Fibroblast of villous mesenchyme (primary cell): ENCODE measurements around the gene PRRG3. TPM values are rescaled to one million over a fixed set of nuclear protein-coding genes. Genes with fewer than 3 reads are reported as not detected.

Source experiments
- DNase-seq: peaks from one replicate; pipeline ENCODE4 v3.0.0-alpha.2; 2010; ENCODE audit warnings: low read depth
- H3K4me3 ChIP-seq: 2 replicates; pipeline ENCODE4 v1.5.1; 2011; ENCODE audit warnings: low read depth, mild to moderate bottlenecking, low read length
- CTCF ChIP-seq: IDR thresholded peaks from 2 replicates; pipeline ENCODE4 v1.5.1; 2012; ENCODE audit warnings: low read depth, mild to moderate bottlenecking, low read length; ENCODE audit not compliant: insufficient read depth
- total RNA-seq: library from RNA; depleted of rRNA; stranded (reverse); fragments of >200 nt; gene quantifications from 2 replicates; pipeline ENCODE4 v1.2.3, GENCODE V29; 2012

PRRG3 gene
- total RNA-seq, 1 donor: not detected

DNA sequence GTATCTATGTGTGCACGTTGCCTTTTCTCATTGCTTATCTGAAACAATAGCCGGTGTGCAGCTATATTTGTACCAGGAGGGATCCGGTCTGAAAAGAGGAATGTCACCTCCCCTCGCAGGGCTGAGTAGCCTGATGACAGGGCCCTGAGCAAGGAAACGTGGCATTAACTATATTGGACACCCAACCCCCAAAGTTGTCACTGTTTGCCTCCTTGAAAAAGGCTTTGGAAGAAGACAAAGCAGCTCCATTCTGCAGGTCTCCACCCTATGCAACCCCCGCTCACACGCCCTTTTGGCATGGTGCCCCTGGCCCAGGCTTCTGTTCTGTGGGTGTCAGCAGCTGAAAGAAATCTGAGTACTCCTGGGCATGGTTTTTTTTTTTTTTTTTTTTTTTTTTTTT is 8.2 kb downstream of the PRRG3 start:
- no peak overlapping the region for H3K4me3 ChIP-seq
- no peak for DNase-seq
- TF ChIP-seq CTCF: no peak

DNA sequence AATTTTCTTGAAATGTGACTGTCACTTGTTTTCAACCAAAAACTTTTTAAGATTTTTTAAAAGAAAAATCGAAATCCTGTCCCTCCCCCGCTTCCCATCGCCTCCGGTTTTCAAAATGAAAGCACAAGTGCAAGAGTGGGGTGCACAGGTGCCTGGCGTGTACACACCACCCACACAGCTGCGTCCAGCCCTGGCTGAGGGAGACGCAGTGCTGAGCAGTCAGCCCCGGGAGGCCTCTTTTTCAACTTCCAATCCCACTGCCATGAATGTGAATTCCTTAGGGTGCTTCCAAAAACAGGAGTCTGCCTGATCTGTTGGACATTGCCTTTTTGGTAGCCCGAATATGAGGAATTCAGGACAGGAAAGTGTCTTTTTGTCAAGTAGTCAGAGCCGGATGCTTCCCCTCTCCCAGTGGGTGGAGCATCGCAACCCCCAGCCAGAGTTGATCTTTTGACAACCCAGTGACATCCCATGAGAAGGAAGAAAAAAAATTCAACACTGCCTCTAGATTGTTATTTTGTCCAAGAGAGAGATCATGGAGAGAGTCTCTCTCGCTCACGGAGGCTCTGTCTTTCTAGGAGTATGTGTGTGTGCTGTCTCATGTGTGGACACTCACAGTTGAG is 8.9 kb downstream of the PRRG3 start:
- TF ChIP-seq CTCF: no peak
- no peak overlapping the region for H3K4me3 ChIP-seq
- no peak for DNase-seq

- H3K4me3 ChIP-seq: no peak overlapping the region
- no peak for DNase-seq
- no peak for TF ChIP-seq CTCF
Measured at GRCh38 chrX:151708821-151709220, 13.6 kb downstream of the PRRG3 start.

DNA sequence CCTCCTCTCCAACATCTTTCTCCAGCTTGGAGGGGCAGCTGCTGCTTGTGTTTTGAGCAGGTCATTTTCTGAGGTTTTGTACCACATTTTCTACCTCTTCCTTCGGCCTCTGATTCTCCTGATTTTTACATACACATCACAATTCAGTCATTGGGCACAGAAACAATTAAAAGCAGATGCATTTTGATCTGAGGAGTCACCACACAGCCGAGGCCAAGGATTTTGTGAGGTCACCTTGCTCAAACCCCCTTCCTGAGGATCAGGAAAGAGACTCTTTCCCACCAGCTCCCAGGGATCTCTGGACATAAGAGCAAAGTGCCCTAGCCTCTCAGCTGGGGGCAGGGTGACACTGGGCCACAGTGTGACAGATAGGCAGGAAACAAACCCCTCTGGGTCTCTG is 15.2 kb downstream of the PRRG3 start:
- H3K4me3 ChIP-seq: no peak overlapping the region
- TF ChIP-seq CTCF: no peak
- DNase-seq: no peak

DNA sequence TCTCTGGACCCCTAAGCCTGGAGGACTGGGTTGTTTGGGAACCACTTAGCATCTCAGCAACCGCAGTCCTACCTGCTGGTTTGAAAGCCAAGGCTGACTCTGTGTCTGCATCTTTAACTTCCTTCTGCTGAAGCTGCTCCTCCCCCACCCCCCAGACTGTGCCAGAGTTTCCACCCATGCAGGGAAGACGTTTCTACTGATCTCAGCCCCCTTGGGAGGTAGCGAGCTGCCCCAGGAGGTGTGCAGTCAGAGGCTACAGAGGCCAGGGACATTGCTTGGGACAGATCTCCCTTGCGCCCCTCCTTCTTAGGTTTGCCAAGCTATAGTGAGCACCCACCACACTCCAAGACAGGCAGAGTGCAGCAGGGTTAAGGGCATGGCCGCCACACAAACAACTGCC is 15.9 kb downstream of the PRRG3 start:
- no peak for TF ChIP-seq CTCF
- no peak for DNase-seq
- H3K4me3 ChIP-seq: no peak overlapping the region

DNA sequence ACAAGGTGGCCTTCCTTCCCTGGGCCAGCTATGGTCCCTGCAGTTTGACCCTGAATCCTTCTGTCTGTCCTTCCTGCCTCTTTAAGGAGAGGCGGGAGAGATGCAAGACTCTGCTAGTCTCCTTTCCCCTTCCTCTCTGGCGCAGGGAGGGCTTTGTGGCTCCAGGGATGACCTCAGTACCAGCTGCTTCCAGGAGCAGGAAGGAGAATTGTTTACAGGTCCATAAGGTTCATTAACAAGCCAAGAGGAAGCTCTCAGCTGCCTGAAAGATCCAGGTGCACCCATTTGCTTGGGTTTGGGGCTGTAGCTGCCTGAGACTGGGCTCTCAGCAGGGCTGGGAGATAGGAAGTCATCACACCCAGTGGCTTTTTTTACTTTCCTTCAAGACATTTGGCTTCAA is 16.5 kb downstream of the PRRG3 start:
- no peak for TF ChIP-seq CTCF
- DNase-seq: no peak
- H3K4me3 ChIP-seq: no peak overlapping the region

GRCh38 chrX:151712253-151712652 is 17.0 kb downstream of the PRRG3 start:
- H3K4me3 ChIP-seq: no peak overlapping the region
- TF ChIP-seq CTCF: no peak
- no peak for DNase-seq
